Kidney epithelial cell (primary cell): ENCODE results near the gene COL28A1. TPM values are rescaled to one million over a fixed set of nuclear protein-coding genes. Genes with fewer than 3 reads are reported as not detected.

Source experiments
- DNase-seq: peaks from one replicate; pipeline ENCODE4 v3.0.0-alpha.2; 2010; ENCODE audit warnings: low read depth
- H3K27me3 ChIP-seq: 2 replicates; pipeline ENCODE4 v1.6.0; 2011; ENCODE audit warnings: low read length; ENCODE audit not compliant: control insufficient read depth, insufficient read depth
- H3K36me3 ChIP-seq: 2 replicates; pipeline ENCODE4 v1.5.1; 2011; ENCODE audit warnings: low read length; ENCODE audit not compliant: control insufficient read depth, insufficient read depth
- H3K4me3 ChIP-seq: 2 replicates; pipeline ENCODE4 v1.5.1; 2011; ENCODE audit warnings: low read depth, mild to moderate bottlenecking, control low read depth, low read length
- total RNA-seq: library from RNA; depleted of rRNA; stranded (reverse); fragments of >200 nt; gene quantifications from 2 replicates; pipeline ENCODE4 v1.2.3, GENCODE V29; 2015
- TF ChIP-seq, protein P1 (sequence below): IDR thresholded peaks from 2 replicates; pipeline ENCODE4 v1.5.1; 2011; ENCODE audit warnings: mild to moderate bottlenecking, moderate library complexity, low read length, control low read depth, inconsistent platforms; ENCODE audit not compliant: insufficient read depth, poor library complexity, severe bottlenecking

COL28A1 gene
- total RNA-seq, 1 donor from 2014 or later: 0.21 TPM

DNA sequence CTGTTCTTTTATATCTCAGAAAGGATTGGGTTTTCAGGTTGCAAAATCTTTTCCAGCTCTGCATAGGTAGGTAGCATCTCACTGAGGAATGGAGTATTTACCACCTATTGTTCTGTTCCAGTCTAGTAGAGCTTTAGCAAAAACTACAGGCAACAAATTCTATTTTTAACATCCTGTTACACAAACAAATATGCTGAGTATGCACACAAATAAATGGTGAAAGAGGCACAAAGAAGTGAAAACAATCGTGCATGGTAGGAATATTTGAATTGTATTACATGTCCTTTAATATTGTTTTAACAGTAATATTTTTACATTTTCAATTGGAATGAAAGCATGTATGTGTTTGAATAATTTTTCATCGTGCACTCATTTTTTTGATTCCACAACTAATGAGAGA is 16.5 kb upstream of the COL28A1 start:
- DNase-seq: no peak
- H3K36me3 ChIP-seq: no peaks in the 10 kb centered on the region

DNA sequence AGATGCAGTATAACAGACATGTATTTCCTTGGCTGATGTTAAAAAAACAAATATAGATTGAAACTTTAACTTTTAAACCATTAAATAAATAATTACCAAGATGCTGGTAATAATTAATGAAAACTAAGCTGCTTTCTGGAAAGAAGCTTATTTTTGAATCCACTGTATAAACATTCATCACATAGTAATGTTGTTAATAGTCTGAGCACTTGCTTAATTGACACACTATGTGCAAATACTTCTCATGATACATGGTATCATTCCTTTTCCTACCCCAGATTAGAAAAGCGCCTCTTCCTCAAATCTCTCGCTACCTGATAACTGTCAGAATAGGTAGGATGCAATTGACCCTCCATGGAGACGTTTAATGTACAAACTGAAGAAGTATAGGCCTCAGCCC is 15.0 kb upstream of the COL28A1 start:
- TF ChIP-seq, protein P1, sequence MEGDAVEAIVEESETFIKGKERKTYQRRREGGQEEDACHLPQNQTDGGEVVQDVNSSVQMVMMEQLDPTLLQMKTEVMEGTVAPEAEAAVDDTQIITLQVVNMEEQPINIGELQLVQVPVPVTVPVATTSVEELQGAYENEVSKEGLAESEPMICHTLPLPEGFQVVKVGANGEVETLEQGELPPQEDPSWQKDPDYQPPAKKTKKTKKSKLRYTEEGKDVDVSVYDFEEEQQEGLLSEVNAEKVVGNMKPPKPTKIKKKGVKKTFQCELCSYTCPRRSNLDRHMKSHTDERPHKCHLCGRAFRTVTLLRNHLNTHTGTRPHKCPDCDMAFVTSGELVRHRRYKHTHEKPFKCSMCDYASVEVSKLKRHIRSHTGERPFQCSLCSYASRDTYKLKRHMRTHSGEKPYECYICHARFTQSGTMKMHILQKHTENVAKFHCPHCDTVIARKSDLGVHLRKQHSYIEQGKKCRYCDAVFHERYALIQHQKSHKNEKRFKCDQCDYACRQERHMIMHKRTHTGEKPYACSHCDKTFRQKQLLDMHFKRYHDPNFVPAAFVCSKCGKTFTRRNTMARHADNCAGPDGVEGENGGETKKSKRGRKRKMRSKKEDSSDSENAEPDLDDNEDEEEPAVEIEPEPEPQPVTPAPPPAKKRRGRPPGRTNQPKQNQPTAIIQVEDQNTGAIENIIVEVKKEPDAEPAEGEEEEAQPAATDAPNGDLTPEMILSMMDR: no peak
- H3K27me3 ChIP-seq: no peaks in the 10 kb centered on the region
- no peak for DNase-seq
- no peaks in the 10 kb centered on the region for H3K36me3 ChIP-seq
- no peak overlapping the region for H3K4me3 ChIP-seq

More for the DNA sequence above, 16.5 kb upstream of the COL28A1 start:
- Histone ChIP-seq H3K27me3 (no peaks in the 10 kb centered on the region), H3K4me3 (no peak overlapping the region)
- TF ChIP-seq, protein P1: no peak

DNA sequence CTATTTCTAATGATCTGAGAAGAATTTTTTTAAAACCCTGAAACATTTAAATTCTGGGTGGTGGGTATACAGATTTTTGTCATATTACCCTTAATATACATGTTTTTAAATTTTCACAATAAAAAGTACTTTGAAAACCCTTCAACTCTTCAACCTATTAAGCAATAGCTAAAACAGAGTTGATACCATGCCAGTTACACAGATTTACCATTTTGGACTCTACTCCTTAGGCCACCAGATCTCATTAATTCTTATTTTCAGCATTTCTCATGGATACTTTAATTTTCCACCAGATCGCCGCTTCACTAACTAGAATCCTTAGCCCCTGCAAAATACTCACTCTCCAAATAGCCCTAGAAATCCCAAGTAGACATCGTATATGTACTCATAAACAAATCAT is 12.7 kb upstream of the COL28A1 start:
- no peak for DNase-seq
- Histone ChIP-seq H3K27me3 (no peaks in the 10 kb centered on the region), H3K4me3 (no peak overlapping the region), H3K36me3 (no peaks in the 10 kb centered on the region)
- TF ChIP-seq, protein P1: no peak

DNA sequence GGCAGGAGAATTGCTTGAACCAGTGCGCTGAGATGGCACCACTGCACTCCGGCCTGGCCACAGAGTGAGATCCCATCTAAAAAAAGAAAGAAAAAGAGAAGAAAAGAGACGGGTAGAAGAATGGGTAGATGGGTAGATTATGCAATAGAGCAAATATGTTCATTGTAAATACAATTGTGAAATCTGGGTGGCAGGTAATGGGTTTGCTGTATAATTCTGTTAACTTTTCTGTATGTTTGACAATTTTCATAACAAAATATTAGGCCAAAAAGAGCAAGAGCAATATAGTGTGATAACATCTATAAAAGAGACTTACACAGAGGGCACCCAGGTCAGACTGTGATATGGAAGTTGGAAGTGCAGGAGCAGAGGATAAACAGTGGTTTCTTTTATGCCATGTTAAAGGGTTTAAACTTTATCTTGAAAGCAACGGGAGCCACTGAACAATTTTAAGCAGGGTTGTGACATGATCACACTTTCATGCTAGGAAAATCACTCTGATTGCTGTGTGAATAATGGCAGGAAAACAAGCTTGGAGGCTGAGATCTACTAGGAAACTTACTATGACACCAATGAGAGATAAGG is 6.7 kb upstream of the COL28A1 start:
- Histone ChIP-seq H3K4me3 (no peak overlapping the region), H3K36me3 (no peaks in the 10 kb centered on the region), H3K27me3 (no peaks in the 10 kb centered on the region)
- no peak for DNase-seq
- TF ChIP-seq, protein P1: no peak

DNA sequence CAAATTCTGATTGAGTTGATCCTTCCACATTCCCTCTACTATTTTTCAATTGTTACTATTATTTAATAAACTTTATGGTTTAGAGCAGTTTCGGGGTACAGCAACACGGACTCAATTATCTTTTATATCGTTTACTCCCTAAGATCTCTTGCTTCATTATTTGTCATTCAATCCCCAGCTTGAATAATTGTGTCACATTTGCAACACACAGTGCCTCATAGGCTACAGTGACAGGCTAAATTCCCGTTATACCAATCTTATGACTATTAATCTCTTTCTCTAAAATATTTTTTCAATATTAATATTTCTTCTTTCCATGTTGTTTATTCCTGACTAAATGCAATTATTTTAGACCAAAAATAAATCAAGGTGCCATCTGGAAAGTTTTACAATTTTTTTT is 4.0 kb upstream of the COL28A1 start:
- TF ChIP-seq, protein P1: no peak
- no peaks in the 10 kb centered on the region for H3K27me3 ChIP-seq
- H3K4me3 ChIP-seq: no peak overlapping the region
- DNase-seq: no peak
- H3K36me3 ChIP-seq: no peaks in the 10 kb centered on the region

DNA sequence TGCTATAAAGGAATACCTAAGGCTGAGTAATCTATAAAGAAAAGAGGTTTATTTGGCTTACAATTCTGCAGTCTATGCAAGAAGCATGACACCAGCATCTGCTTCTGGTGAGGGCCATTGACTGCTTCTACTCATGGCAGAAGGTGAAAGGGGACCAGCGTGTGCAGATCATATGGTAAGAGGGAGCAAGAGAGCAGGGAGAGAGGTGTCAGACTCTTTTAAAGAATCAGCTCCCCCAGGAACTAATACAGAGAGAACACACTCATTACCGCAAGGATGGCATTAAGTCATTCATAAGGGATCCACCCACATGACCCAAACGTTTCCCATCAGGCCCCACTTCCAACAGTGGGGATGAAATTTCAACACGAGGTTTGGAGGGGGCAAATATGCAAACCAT is 3.5 kb upstream of the COL28A1 start:
- TF ChIP-seq, protein P1: no peak
- no peaks in the 10 kb centered on the region for H3K36me3 ChIP-seq

More for the DNA sequence above, 3.5 kb upstream of the COL28A1 start:
- Histone ChIP-seq H3K27me3 (no peaks in the 10 kb centered on the region), H3K4me3 (no peak overlapping the region)
- no peak for DNase-seq
